Stomach (tissue), 9 donors: Measurements from ENCODE around the gene SH3RF2. TPM values are rescaled to one million over a fixed set of nuclear protein-coding genes. Genes with fewer than 3 reads are reported as not detected.

Experiments
- DNase-seq, 2 donors: peaks; one replicate each; pipeline versions ENCODE4 v3.0.0 to v3.0.0-alpha.2; 2013 to 2019
- H3K27ac ChIP-seq, 5 donors: fragments of 200-600 bp in 4 of 5; sonication (generic) in 4 of 5; one replicate each; pipeline ENCODE4 v1.5.1; 2013 to 2019; ENCODE audit warnings: mild to moderate bottlenecking in 1 of 5, moderate library complexity in 1 of 5
- H3K27me3 ChIP-seq, 3 donors: fragments of 200-600 bp; sonication (generic); one replicate each; pipeline ENCODE4 v1.5.1; 2017 to 2019; ENCODE audit warnings: mixed run types in 1 of 3
- H3K36me3 ChIP-seq, 4 donors: fragments of 200-600 bp; sonication (generic); 1 replicate in 3 of 4; 2 replicates in 1 of 4; pipeline ENCODE4 v1.5.1; 2016 to 2019
- H3K4me1 ChIP-seq, 4 donors: fragments of 200-600 bp; sonication (generic); one replicate each; pipeline ENCODE4 v1.5.1; 2016 to 2019
- H3K4me3 ChIP-seq, 4 donors: fragments of 200-600 bp; sonication (generic) in 3 of 4; one replicate each; pipeline ENCODE4 v1.5.1; 2016 to 2019; ENCODE audit warnings: mild to moderate bottlenecking in 1 of 4
- H3K9me3 ChIP-seq, 4 donors: fragments of 200-600 bp; sonication (generic); one replicate each; pipeline ENCODE4 v1.5.1; 2016 to 2019
- EP300 ChIP-seq: sonication (generic); formaldehyde crosslinking; IDR thresholded peaks from one replicate; pipeline ENCODE4 v1.6.1; 2017; ENCODE audit warnings: antibody characterized with exemption
- POLR2A ChIP-seq, 4 donors: fragments of 450-650 bp; IDR thresholded peaks; one replicate each; pipeline ENCODE4 v1.6.1; 2016; ENCODE audit warnings: antibody characterized with exemption in 4 of 4, control low read depth in 2 of 4, mild to moderate bottlenecking in 1 of 4, moderate library complexity in 1 of 4
- POLR2AphosphoS5 ChIP-seq, 3 donors: sonication (generic); formaldehyde crosslinking; IDR thresholded peaks; one replicate each; pipeline ENCODE4 v1.6.1; 2016; ENCODE audit warnings: antibody characterized with exemption in 3 of 3
- WGBS, 5 donors: extraction: QIAGEN DNeasy Blood & Tissue Kit in 3 of 5; methylation state at CpG; one replicate each; pipeline versions ENCODE4 v1.1.5 to v1.1.7; 2013 to 2018; 5-methylcytosine and 5-hydroxymethylcytosine counted together
- intact Hi-C: fragments of 100-400 bp; cut with DNase I; formaldehyde crosslinking; loops from one replicate; pipeline ENCODE4 v1.15.1; 2023; ENCODE audit warnings: low total_unique reads
- polyA plus RNA-seq, 3 donors: library from polyadenylated mRNA; stranded (reverse); fragments of 200-250 nt; gene quantifications; one replicate each; pipeline ENCODE4 v1.2.3, GENCODE V29; 2013
- total RNA-seq, 5 donors: library from RNA; depleted of rRNA; stranded (reverse); fragments of >200 nt; gene quantifications; one replicate each; pipeline versions ENCODE4 v1.1.0 to v1.2.3, GENCODE V29; 2014 to 2016
- TF ChIP-seq, protein P1 (sequence below), 7 experiments: fragments of 450-650 bp in 4 of 7; fragments of 200-600 bp in 3 of 7; sonication (generic) in 3 of 7; IDR thresholded peaks; one replicate each; pipeline ENCODE4 v1.5.1; 2016 to 2019; ENCODE audit warnings: antibody characterized with exemption in 7 of 7, control low read depth in 2 of 7, mild to moderate bottlenecking in 1 of 7
- donor health status: healthy with polysubstance abuse.
- donor health status: Bipolar disorder and iron deficiency.
- donor health status: healthy.

The SH3RF2 gene
- total and polyA plus RNA-seq, 8 donors: 20.8 to 62.0 (median 40.7) TPM

GRCh38 chr5:146066968-146067367 is 130.6 kb downstream of the SH3RF2 start:
- no peak for TF ChIP-seq POLR2A (IDR thresholded peaks at IDR 0.05)
- TF ChIP-seq, protein P1, sequence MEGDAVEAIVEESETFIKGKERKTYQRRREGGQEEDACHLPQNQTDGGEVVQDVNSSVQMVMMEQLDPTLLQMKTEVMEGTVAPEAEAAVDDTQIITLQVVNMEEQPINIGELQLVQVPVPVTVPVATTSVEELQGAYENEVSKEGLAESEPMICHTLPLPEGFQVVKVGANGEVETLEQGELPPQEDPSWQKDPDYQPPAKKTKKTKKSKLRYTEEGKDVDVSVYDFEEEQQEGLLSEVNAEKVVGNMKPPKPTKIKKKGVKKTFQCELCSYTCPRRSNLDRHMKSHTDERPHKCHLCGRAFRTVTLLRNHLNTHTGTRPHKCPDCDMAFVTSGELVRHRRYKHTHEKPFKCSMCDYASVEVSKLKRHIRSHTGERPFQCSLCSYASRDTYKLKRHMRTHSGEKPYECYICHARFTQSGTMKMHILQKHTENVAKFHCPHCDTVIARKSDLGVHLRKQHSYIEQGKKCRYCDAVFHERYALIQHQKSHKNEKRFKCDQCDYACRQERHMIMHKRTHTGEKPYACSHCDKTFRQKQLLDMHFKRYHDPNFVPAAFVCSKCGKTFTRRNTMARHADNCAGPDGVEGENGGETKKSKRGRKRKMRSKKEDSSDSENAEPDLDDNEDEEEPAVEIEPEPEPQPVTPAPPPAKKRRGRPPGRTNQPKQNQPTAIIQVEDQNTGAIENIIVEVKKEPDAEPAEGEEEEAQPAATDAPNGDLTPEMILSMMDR (IDR thresholded peaks at IDR 0.05): no peak
- no peak for TF ChIP-seq EP300
- TF ChIP-seq POLR2AphosphoS5 (IDR thresholded peaks at IDR 0.05): no peak
- no peaks in the 10 kb centered on the region for H3K9me3 ChIP-seq
- no peak for DNase-seq
- no peaks in the 10 kb centered on the region for H3K4me1 ChIP-seq
- H3K27me3 ChIP-seq: no peaks in the 10 kb centered on the region
- intact Hi-C loops: no loop called here
- no peak overlapping the region for H3K4me3 ChIP-seq
- H3K27ac ChIP-seq: no peak overlapping the region
- peaks cover 0 to 32% (median 26%) of the 10 kb centered on the region in 4 donors for H3K36me3 ChIP-seq
- WGBS, 5 donors: 83 to 98% (median 95%) methylated on average over 8 of the region's 8 CpGs

DNA sequence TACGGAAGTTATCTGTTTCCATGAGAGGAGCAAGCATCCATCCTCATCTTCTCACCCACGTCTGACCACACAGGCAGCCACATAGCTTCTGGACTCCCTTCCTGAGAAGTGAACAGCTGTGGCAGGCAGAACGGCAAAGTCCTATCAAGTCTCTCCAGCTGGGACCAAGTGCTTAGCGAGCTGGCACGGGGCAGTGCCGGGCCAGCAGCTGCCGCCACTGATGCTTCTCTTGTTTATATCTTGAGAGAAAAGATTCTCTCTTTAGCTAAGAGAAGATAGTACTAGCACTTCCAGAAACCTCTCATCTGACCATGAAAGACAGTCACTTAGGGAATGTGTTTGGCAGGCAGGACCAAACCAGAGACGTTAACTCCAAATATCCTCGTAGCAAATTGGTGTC is 131.8 kb downstream of the SH3RF2 start:
- intact Hi-C loops: no loop called here
- peak in 1 of 2 donors; percentile 49 for DNase-seq
- WGBS, 5 donors: 70 to 84% (median 78%) methylated on average over 7 to 9 of the region's 9 CpGs
- H3K36me3 ChIP-seq: peaks cover 0 to 21% (median 13%) of the 10 kb centered on the region in 4 donors
- TF ChIP-seq POLR2AphosphoS5 (IDR thresholded peaks at IDR 0.05) (no peak), POLR2A (IDR thresholded peaks at IDR 0.05) (no peak), EP300 (no peak)
- TF ChIP-seq, protein P1 (IDR thresholded peaks at IDR 0.05): no peak
- H3K27me3 ChIP-seq: no peaks in the 10 kb centered on the region
- no peaks in the 10 kb centered on the region for H3K4me1 ChIP-seq
- no peaks in the 10 kb centered on the region for H3K9me3 ChIP-seq
- H3K27ac ChIP-seq: no peak overlapping the region
- no peak overlapping the region for H3K4me3 ChIP-seq

- no peaks in the 10 kb centered on the region for H3K27me3 ChIP-seq
- no peak for DNase-seq
- no peaks in the 10 kb centered on the region for H3K4me1 ChIP-seq
- intact Hi-C loops: no loop called here
- no peaks in the 10 kb centered on the region for H3K9me3 ChIP-seq
- H3K4me3 ChIP-seq: no peak overlapping the region
- WGBS, 5 donors: 87 to 93% (median 90%) methylated on average over 6 of the region's 6 CpGs
- peaks cover 0 to 15% (median 9%) of the 10 kb centered on the region in 4 donors for H3K36me3 ChIP-seq
- TF ChIP-seq POLR2A (IDR thresholded peaks at IDR 0.05) (no peak), EP300 (no peak), POLR2AphosphoS5 (IDR thresholded peaks at IDR 0.05) (no peak)
- TF ChIP-seq, protein P1 (IDR thresholded peaks at IDR 0.05): no peak
- H3K27ac ChIP-seq: no peak overlapping the region
Observed at GRCh38 chr5:146068977-146069779, 132.8 kb downstream of the SH3RF2 start.

GRCh38 chr5:146069780-146070099 is 133.4 kb downstream of the SH3RF2 start:
- Histone ChIP-seq H3K27ac (no peak overlapping the region), H3K4me3 (no peak overlapping the region), H3K27me3 (no peaks in the 10 kb centered on the region), H3K36me3 (peaks cover 0 to 15% (median 8%) of the 10 kb centered on the region in 4 donors), H3K9me3 (no peaks in the 10 kb centered on the region), H3K4me1 (no peaks in the 10 kb centered on the region)
- DNase-seq: no peak
- WGBS, 5 donors: 84 to 96% (median 95%) methylated on average over 2 of the region's 2 CpGs
- TF ChIP-seq, protein P1 (IDR thresholded peaks at IDR 0.05): no peak
- TF ChIP-seq EP300 (no peak), POLR2A (IDR thresholded peaks at IDR 0.05) (no peak), POLR2AphosphoS5 (IDR thresholded peaks at IDR 0.05) (no peak)
- intact Hi-C loops: no loop called here
